Measurements from ENCODE around the gene OR4B1. TPM values are rescaled to one million over a fixed set of nuclear protein-coding genes. Genes with fewer than 3 reads are reported as not detected.
"Not testable (repeated sequence)": the region's sequence is repeated elsewhere in the genome, so short reads cannot be mapped to it uniquely, and the experiment has no call there.

The OR4B1 gene
- total and polyA plus RNA-seq, 2 experiments from 2014 or later: not detected

GRCh38 chr11:48184452-48184851 lies 32.2 kb upstream of the OR4B1 start:
- Histone ChIP-seq H3K9me3 (ENCODE audit: low read depth) (no peaks in the 10 kb centered on the region), H3K27me3 (no peaks in the 10 kb centered on the region), H3K27ac (no peak overlapping the region), H3K4me1 (ENCODE audit: low read depth) (no peaks in the 10 kb centered on the region), H3K36me3 (no peaks in the 10 kb centered on the region), H3K4me3 (no peak overlapping the region)
- TF ChIP-seq, protein P1, sequence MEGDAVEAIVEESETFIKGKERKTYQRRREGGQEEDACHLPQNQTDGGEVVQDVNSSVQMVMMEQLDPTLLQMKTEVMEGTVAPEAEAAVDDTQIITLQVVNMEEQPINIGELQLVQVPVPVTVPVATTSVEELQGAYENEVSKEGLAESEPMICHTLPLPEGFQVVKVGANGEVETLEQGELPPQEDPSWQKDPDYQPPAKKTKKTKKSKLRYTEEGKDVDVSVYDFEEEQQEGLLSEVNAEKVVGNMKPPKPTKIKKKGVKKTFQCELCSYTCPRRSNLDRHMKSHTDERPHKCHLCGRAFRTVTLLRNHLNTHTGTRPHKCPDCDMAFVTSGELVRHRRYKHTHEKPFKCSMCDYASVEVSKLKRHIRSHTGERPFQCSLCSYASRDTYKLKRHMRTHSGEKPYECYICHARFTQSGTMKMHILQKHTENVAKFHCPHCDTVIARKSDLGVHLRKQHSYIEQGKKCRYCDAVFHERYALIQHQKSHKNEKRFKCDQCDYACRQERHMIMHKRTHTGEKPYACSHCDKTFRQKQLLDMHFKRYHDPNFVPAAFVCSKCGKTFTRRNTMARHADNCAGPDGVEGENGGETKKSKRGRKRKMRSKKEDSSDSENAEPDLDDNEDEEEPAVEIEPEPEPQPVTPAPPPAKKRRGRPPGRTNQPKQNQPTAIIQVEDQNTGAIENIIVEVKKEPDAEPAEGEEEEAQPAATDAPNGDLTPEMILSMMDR (IDR thresholded peaks at IDR 0.05; ENCODE audit: low read depth, low read length): no peak
- DNase-seq (ENCODE audit: low read depth in 1 of 2, low spot score in 1 of 2): no peak

DNA sequence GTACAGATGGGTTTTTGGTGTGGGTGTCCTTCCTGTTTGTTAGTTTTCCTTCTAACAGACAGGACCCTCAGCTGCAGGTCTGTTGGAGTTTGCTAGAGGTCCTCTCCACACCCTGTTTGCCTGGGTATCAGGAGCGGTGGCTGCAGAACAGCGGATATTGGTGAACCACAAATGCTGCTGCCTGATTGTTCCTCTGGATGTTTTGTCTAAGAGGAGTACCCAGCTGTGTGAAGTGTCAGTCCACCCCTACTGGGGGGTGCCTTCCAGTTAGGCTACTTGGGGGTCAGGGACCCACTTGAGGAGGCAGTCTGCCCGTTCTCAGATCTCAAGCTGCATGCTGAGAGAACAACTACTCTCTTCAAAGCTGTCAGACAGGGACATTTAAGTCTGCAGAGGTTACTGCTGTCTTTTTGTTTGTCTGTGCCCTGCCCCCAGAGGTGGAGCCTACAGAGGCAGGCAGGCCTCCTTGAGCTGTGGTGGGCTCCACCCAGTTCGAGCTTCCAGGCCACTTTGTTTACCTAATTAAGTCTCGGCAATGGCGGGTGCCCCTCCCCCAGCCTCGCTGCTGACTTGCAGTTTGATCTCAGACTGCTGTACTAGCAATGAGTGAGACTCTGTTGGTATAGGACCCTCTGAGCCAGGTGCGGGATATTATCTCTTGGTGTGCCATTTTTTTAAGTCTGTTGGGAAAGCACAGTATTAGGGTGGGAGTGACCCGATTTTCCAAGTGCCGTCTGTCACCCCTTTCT lies 25.5 kb upstream of the OR4B1 start:
- H3K27me3 ChIP-seq; DNase-seq (ENCODE audit: low read depth in 1 of 2, low spot score in 1 of 2); H3K36me3 ChIP-seq; H3K4me1 ChIP-seq (ENCODE audit: low read depth); H3K4me3 ChIP-seq; H3K27ac ChIP-seq; H3K9me3 ChIP-seq (ENCODE audit: low read depth): not testable (repeated sequence)

DNA sequence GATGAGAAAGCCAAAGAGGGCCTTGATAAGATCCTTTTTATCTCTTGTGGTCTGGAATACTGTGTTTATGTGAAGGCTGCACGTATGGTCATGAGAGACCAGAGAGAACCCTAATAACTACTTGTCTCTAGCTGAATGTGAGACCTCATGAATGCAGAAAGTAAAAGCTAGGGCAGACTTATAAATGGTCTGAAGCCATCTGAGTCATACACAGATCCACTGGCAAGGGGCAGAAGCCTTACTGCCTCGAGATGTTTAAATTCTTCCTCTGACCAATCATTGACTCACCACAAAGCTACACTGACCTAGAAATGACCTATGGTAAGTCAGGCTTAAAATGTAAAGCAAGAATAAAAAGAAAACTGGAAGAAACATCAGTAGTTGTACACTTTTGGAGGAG lies 22.7 kb upstream of the OR4B1 start:
- Histone ChIP-seq H3K9me3 (ENCODE audit: low read depth) (no peaks in the 10 kb centered on the region), H3K27me3 (no peaks in the 10 kb centered on the region)
- no peak for DNase-seq (ENCODE audit: low read depth in 1 of 2, low spot score in 1 of 2)

GRCh38 chr11:48207881-48208280 lies 8.7 kb upstream of the OR4B1 start:
- DNase-seq (ENCODE audit: low read depth in 1 of 2, low spot score in 1 of 2): no peak
- Histone ChIP-seq H3K27ac (no peak overlapping the region), H3K9me3 (ENCODE audit: low read depth) (no peaks in the 10 kb centered on the region), H3K4me1 (ENCODE audit: low read depth) (no peaks in the 10 kb centered on the region), H3K36me3 (no peaks in the 10 kb centered on the region), H3K27me3 (no peaks in the 10 kb centered on the region), H3K4me3 (no peak overlapping the region)
- TF ChIP-seq, protein P1 (IDR thresholded peaks at IDR 0.05; ENCODE audit: low read depth, low read length): no peak

More for the DNA sequence above, 22.7 kb upstream of the OR4B1 start:
- H3K4me1 ChIP-seq (ENCODE audit: low read depth): no peaks in the 10 kb centered on the region
- TF ChIP-seq, protein P1 (IDR thresholded peaks at IDR 0.05; ENCODE audit: low read depth, low read length): no peak
- H3K36me3 ChIP-seq: no peaks in the 10 kb centered on the region
- H3K27ac ChIP-seq: no peak overlapping the region
- no peak overlapping the region for H3K4me3 ChIP-seq

- no peaks in the 10 kb centered on the region for H3K9me3 ChIP-seq (ENCODE audit: low read depth)
- H3K36me3 ChIP-seq: no peaks in the 10 kb centered on the region
- TF ChIP-seq, protein P1 (IDR thresholded peaks at IDR 0.05; ENCODE audit: low read depth, low read length): no peak
- no peak overlapping the region for H3K4me3 ChIP-seq
- H3K4me1 ChIP-seq (ENCODE audit: low read depth): no peaks in the 10 kb centered on the region
- peak in 1 of 2 donors; percentile 0 for DNase-seq (ENCODE audit: low read depth in 1 of 2, low spot score in 1 of 2)
- H3K27me3 ChIP-seq: no peaks in the 10 kb centered on the region
- no peak overlapping the region for H3K27ac ChIP-seq
Observed at GRCh38 chr11:48210052-48210451, 6.6 kb upstream of the OR4B1 start.

DNA sequence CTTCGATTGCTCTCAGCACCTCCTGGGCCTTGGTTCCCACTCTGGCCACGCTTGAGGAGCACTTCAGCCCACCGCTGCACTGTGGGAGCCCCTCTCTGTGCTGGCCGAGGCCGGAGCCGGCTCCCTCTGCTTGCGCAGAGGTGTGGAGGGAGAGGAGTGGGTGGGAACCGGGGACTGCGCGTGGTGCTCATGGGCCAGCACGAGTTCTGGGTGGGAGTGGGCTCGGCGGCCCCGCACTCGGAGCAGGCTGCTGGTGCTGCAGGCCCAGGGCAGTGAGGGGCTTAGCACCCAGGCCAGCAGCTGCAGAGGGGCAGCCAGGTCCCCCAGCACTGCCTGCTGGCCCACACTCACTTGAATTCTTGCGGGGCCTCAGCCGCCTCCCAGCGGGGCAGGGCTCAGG lies 12.2 kb downstream of the OR4B1 start:
- H3K4me3 ChIP-seq: no peak overlapping the region
- no peaks in the 10 kb centered on the region for H3K27me3 ChIP-seq
- no peaks in the 10 kb centered on the region for H3K4me1 ChIP-seq (ENCODE audit: low read depth)
- H3K36me3 ChIP-seq: no peaks in the 10 kb centered on the region
- TF ChIP-seq, protein P1 (IDR thresholded peaks at IDR 0.05; ENCODE audit: low read depth, low read length): no peak
- no peak for DNase-seq (ENCODE audit: low read depth in 1 of 2, low spot score in 1 of 2)
- no peak overlapping the region for H3K27ac ChIP-seq
- no peaks in the 10 kb centered on the region for H3K9me3 ChIP-seq (ENCODE audit: low read depth)

GRCh38 chr11:48230057-48230456 lies 13.4 kb downstream of the OR4B1 start:
- not testable (repeated sequence) for H3K4me3 ChIP-seq; DNase-seq (ENCODE audit: low read depth in 1 of 2, low spot score in 1 of 2); H3K27me3 ChIP-seq; H3K36me3 ChIP-seq; H3K4me1 ChIP-seq (ENCODE audit: low read depth); H3K27ac ChIP-seq; H3K9me3 ChIP-seq (ENCODE audit: low read depth)
